Stomach (tissue), 4 donors: ENCODE results near the gene IPP.

Experiments
- EP300 ChIP-seq: sonication (generic); formaldehyde crosslinking; IDR thresholded peaks from one replicate; pipeline ENCODE4 v1.6.1; 2017; ENCODE audit warnings: antibody characterized with exemption
- POLR2A ChIP-seq, 4 donors: fragments of 450-650 bp; IDR thresholded peaks; one replicate each; pipeline ENCODE4 v1.6.1; 2016; ENCODE audit warnings: antibody characterized with exemption in 4 of 4, control low read depth in 2 of 4, mild to moderate bottlenecking in 1 of 4, moderate library complexity in 1 of 4
- POLR2AphosphoS5 ChIP-seq, 3 donors: sonication (generic); formaldehyde crosslinking; IDR thresholded peaks; one replicate each; pipeline ENCODE4 v1.6.1; 2016; ENCODE audit warnings: antibody characterized with exemption in 3 of 3
- TF ChIP-seq, protein P1 (sequence below), 7 experiments: fragments of 450-650 bp in 4 of 7; fragments of 200-600 bp in 3 of 7; sonication (generic) in 3 of 7; IDR thresholded peaks; one replicate each; pipeline ENCODE4 v1.5.1; 2016 to 2019; ENCODE audit warnings: antibody characterized with exemption in 7 of 7, control low read depth in 2 of 7, mild to moderate bottlenecking in 1 of 7

DNA sequence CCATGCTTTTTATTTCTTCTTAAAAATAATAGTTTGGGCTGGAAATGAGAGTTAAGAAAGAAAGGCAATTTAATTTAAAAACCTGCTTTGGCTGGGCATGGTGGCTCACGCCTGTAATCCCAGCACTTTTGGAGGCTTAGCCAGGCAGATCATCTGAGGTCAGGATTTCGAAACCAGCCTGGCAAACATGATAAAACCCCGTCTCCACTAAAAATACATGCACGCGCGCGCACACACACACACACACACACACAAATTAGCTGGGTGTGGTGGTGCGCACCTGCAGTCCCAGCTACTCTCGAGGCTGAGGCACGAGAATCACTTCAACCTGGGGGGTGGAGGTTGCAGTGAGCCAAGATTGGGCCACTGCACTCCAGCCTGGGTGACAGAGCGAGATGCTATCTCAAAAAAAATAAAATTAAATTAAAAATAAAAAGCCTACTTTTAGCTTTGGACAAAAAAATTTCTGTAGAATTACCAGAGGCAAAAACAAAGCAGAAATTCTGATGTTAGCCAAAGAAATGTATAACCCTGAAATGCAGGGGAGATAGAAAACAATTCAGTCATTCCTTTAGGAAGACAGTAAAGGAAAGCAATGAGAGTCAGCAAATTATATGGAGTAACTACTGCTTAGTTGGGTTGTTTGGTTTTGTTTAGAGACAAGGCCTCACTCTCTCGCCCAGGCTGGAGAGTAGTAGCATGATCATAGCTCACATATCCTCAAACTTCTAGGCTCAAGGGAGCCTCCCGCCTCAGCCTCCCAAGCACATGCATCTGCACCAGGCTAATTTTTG, 15.7 kb upstream of the IPP start:
- TF ChIP-seq, protein P1, sequence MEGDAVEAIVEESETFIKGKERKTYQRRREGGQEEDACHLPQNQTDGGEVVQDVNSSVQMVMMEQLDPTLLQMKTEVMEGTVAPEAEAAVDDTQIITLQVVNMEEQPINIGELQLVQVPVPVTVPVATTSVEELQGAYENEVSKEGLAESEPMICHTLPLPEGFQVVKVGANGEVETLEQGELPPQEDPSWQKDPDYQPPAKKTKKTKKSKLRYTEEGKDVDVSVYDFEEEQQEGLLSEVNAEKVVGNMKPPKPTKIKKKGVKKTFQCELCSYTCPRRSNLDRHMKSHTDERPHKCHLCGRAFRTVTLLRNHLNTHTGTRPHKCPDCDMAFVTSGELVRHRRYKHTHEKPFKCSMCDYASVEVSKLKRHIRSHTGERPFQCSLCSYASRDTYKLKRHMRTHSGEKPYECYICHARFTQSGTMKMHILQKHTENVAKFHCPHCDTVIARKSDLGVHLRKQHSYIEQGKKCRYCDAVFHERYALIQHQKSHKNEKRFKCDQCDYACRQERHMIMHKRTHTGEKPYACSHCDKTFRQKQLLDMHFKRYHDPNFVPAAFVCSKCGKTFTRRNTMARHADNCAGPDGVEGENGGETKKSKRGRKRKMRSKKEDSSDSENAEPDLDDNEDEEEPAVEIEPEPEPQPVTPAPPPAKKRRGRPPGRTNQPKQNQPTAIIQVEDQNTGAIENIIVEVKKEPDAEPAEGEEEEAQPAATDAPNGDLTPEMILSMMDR (IDR thresholded peaks at IDR 0.05), result no peak
- TF ChIP-seq POLR2AphosphoS5 (IDR thresholded peaks at IDR 0.05) (no peak), POLR2A (IDR thresholded peaks at IDR 0.05) (no peak), EP300 (no peak)
